ENCODE data around the gene CALR3.
"Not testable (repeated sequence)": the region's sequence is repeated elsewhere in the genome, so short reads cannot be mapped to it uniquely, and the experiment has no call there.

The CALR3 gene

GRCh38 chr19:16524991-16525734 lies 29.2 kb upstream of the CALR3 start:
- DNase-seq, result no peak

- DNase-seq, result no peak
Observed at GRCh38 chr19:16522559-16523377, 26.8 kb upstream of the CALR3 start.

- DNase-seq, result no peak
Observed at GRCh38 chr19:16521715-16522289, 25.8 kb upstream of the CALR3 start.

GRCh38 chr19:16520986-16521624 lies 25.1 kb upstream of the CALR3 start:
- DNase-seq, result no peak

GRCh38 chr19:16520074-16520973 lies 24.4 kb upstream of the CALR3 start:
- no peak for DNase-seq

GRCh38 chr19:16519230-16519687 lies 23.3 kb upstream of the CALR3 start:
- DNase-seq, result no peak

- no peak for DNase-seq
Observed at GRCh38 chr19:16518483-16519229, 22.7 kb upstream of the CALR3 start.

GRCh38 chr19:16518061-16518460 lies 22.1 kb upstream of the CALR3 start:
- DNase-seq, result no peak

GRCh38 chr19:16516923-16517610 lies 21.1 kb upstream of the CALR3 start:
- DNase-seq, result no peak

GRCh38 chr19:16516381-16516780 lies 20.4 kb upstream of the CALR3 start:
- no peak for DNase-seq

- DNase-seq, result no peak
Observed at GRCh38 chr19:16514383-16515019, 18.5 kb upstream of the CALR3 start.

- DNase-seq, result not testable (repeated sequence)
Observed at GRCh38 chr19:16512611-16513010, 16.6 kb upstream of the CALR3 start.

- DNase-seq, result no peak
Observed at GRCh38 chr19:16509141-16510061, 13.4 kb upstream of the CALR3 start.

GRCh38 chr19:16508546-16508945 lies 12.6 kb upstream of the CALR3 start:
- no peak for DNase-seq

GRCh38 chr19:16506961-16507360 lies 11.0 kb upstream of the CALR3 start:
- no peak for DNase-seq

GRCh38 chr19:16506161-16506560 lies 10.2 kb upstream of the CALR3 start:
- DNase-seq, result not testable (repeated sequence)

- DNase-seq, result no peak
Observed at GRCh38 chr19:16504271-16504670, 8.3 kb upstream of the CALR3 start.

GRCh38 chr19:16497837-16498236 lies 1.9 kb upstream of the CALR3 start:
- no peak for DNase-seq

GRCh38 chr19:16497042-16497441 lies 1.1 kb upstream of the CALR3 start:
- DNase-seq, result no peak
